H1 (cell line): ENCODE data around the gene PPWD1. TPM values are rescaled to one million over a fixed set of nuclear protein-coding genes. Genes with fewer than 3 reads are reported as not detected.

Source experiments
- CTCF ChIA-PET: fragments of 300-600 bp; sonication (Branson Sonifier 250); formaldehyde crosslinking; loops from one replicate; lab custom pipeline; 2021; ENCODE audit not compliant: partially characterized antibody; lab: Charles Lee
- POLR2A ChIA-PET: fragments of 300-600 bp; sonication (Branson Sonifier 250); formaldehyde crosslinking; loops from one replicate; lab custom pipeline; 2021; ENCODE audit warnings: inconsistent platforms; ENCODE audit not compliant: partially characterized antibody; lab: Charles Lee
- DNase-seq, 2 experiments: peaks; one replicate each; pipeline versions ENCODE4 v3.0.0 to v3.0.0-alpha.2; 2010 to 2022; ENCODE audit warnings: low spot score in 2 of 2, low read depth in 1 of 2, mixed read lengths in 1 of 2
- FAIRE-seq: peaks from 2 replicates; lab custom pipeline; 2011; peaks lifted over from hg19 to GRCh38; lab: Jason Lieb, UNC
- H2AFZ ChIP-seq: 2 replicates; pipeline ENCODE4 v1.8.1; 2012; ENCODE audit warnings: low read length, inconsistent platforms
- H2AK5ac ChIP-seq: 2 replicates; pipeline ENCODE4 v1.6.1; 2013; ENCODE audit warnings: low read depth, low read length
- H2BK120ac ChIP-seq: replicated peaks from 2 replicates; pipeline ENCODE3; 2013; ENCODE audit warnings: low read depth, low read length, inconsistent platforms
- H2BK12ac ChIP-seq: 2 replicates; pipeline ENCODE4 v1.6.1; 2013; ENCODE audit warnings: low read depth, low read length
- H2BK15ac ChIP-seq: 2 replicates; pipeline ENCODE4 v1.6.1; 2013; ENCODE audit warnings: low read length
- H2BK20ac ChIP-seq: 2 replicates; pipeline ENCODE4 v1.6.1; 2013; ENCODE audit warnings: low read length
- H2BK5ac ChIP-seq: 2 replicates; pipeline ENCODE4 v1.6.1; 2013; ENCODE audit warnings: low read depth, low read length
- H3K14ac ChIP-seq: 2 replicates; pipeline ENCODE4 v1.6.1; 2013; ENCODE audit warnings: inconsistent platforms; ENCODE audit not compliant: insufficient read length
- H3K18ac ChIP-seq: 2 replicates; pipeline ENCODE4 v1.6.1; 2013; ENCODE audit warnings: low read length; ENCODE audit errors: extremely low read depth
- H3K23ac ChIP-seq: 2 replicates; pipeline ENCODE4 v1.6.1; 2013; ENCODE audit warnings: inconsistent platforms; ENCODE audit not compliant: insufficient read length
- H3K23me2 ChIP-seq: 2 replicates; pipeline ENCODE4 v1.6.1; 2013; ENCODE audit warnings: low read depth, low read length
- H3K27ac ChIP-seq: 2 replicates; pipeline ENCODE4 v1.6.1; 2011; ENCODE audit warnings: low read depth, low read length, inconsistent platforms
- H3K27me3 ChIP-seq, 4 experiments: replicated peaks in 1 of 4; 1 replicate in 1 of 4; 2 replicates in 3 of 4; pipeline versions ENCODE4 v1.6.1 to v1.8.1; 2011 to 2013; ENCODE audit warnings: low read length in 3 of 4, mild to moderate bottlenecking in 3 of 4, inconsistent platforms in 2 of 4, mixed read lengths in 2 of 4, moderate library complexity in 1 of 4; ENCODE audit not compliant: control insufficient read depth in 3 of 4, insufficient read depth in 3 of 4; ENCODE audit errors: extremely low read depth in 1 of 4
- H3K36me3 ChIP-seq, 4 experiments: 2 replicates each; pipeline versions ENCODE4 v1.6.1 to v1.8.1; 2011 to 2013; ENCODE audit warnings: mild to moderate bottlenecking in 4 of 4, low read length in 3 of 4, moderate library complexity in 2 of 4, control low read depth in 1 of 4, inconsistent platforms in 1 of 4; ENCODE audit not compliant: insufficient read depth in 4 of 4, control insufficient read depth in 2 of 4
- H3K4ac ChIP-seq: replicated peaks from 2 replicates; pipeline ENCODE3; 2013; ENCODE audit warnings: low read length, low read depth, mixed read lengths, inconsistent platforms; ENCODE audit not compliant: insufficient read length
- H3K4me1 ChIP-seq, 4 experiments: replicated peaks in 1 of 4; 1 replicate in 1 of 4; 2 replicates in 3 of 4; pipeline versions ENCODE4 v1.6.1 to v1.8.1; 2011 to 2013; ENCODE audit warnings: low read length in 3 of 4, inconsistent platforms in 2 of 4, mixed read lengths in 1 of 4; ENCODE audit not compliant: insufficient read depth in 4 of 4, control insufficient read depth in 3 of 4
- H3K4me2 ChIP-seq, 2 experiments: 2 replicates each; pipeline versions ENCODE4 v1.6.1 to v1.8.1; 2011 to 2013; ENCODE audit warnings: low read depth in 2 of 2, low read length in 2 of 2, control low read depth in 1 of 2, inconsistent platforms in 1 of 2, mild to moderate bottlenecking in 1 of 2; ENCODE audit not compliant: insufficient read depth in 1 of 2
- H3K4me3 ChIP-seq, 4 experiments: fragments of 200-600, 300-600 bp in 1 of 4; sonication (generic), shearing (Covaris generic), sonication (Bioruptor Twin) in 1 of 4; 2 replicates each; pipeline versions ENCODE4 v1.5.1 to v1.8.1; 2011 to 2016; ENCODE audit warnings: low read length in 4 of 4, low read depth in 3 of 4, control low read depth in 2 of 4, inconsistent platforms in 2 of 4, mild to moderate bottlenecking in 2 of 4, mixed read lengths in 1 of 4, moderate library complexity in 1 of 4; ENCODE audit not compliant: insufficient read depth in 2 of 4; ENCODE audit errors: extremely low read depth in 1 of 4
- H3K56ac ChIP-seq: replicated peaks from 2 replicates; pipeline ENCODE3; 2013; ENCODE audit warnings: low read depth, mild to moderate bottlenecking, mixed read lengths, low read length, inconsistent platforms; ENCODE audit not compliant: insufficient read length
- H3K79me1 ChIP-seq: 2 replicates; pipeline ENCODE4 v1.6.1; 2013; ENCODE audit warnings: low read depth, low read length, control low read depth
- H3K79me2 ChIP-seq, 2 experiments: 2 replicates each; pipeline versions ENCODE4 v1.6.1 to v1.8.1; 2012 to 2013; ENCODE audit warnings: low read length in 2 of 2, mild to moderate bottlenecking in 2 of 2, inconsistent platforms in 1 of 2; ENCODE audit not compliant: insufficient read depth in 2 of 2, control insufficient read depth in 1 of 2
- H3K9ac ChIP-seq, 4 experiments: replicated peaks in 1 of 4; 1 replicate in 1 of 4; 2 replicates in 3 of 4; pipeline versions ENCODE4 v1.6.1 to v1.8.1; 2011 to 2013; ENCODE audit warnings: low read depth in 3 of 4, low read length in 3 of 4, control low read depth in 2 of 4, mild to moderate bottlenecking in 2 of 4, moderate library complexity in 2 of 4, inconsistent platforms in 1 of 4; ENCODE audit errors: extremely low read depth in 1 of 4
- H3K9me3 ChIP-seq, 2 experiments: 2 replicates each; pipeline versions ENCODE4 v1.6.1 to v1.8.1; 2012 to 2013; ENCODE audit warnings: mild to moderate bottlenecking in 2 of 2, moderate library complexity in 2 of 2, control low read depth in 1 of 2, inconsistent platforms in 1 of 2, low read depth in 1 of 2, low read length in 1 of 2, mixed read lengths in 1 of 2; ENCODE audit not compliant: insufficient read depth in 2 of 2
- H4K20me1 ChIP-seq, 2 experiments: replicated peaks in 1 of 2; 2 replicates each; pipeline versions ENCODE3 to v1.8.1; 2011 to 2013; ENCODE audit warnings: inconsistent platforms in 2 of 2, low read length in 2 of 2, mild to moderate bottlenecking in 1 of 2; ENCODE audit not compliant: insufficient read depth in 2 of 2, control insufficient read depth in 1 of 2
- H4K5ac ChIP-seq: 2 replicates; pipeline ENCODE4 v1.6.1; 2013; ENCODE audit warnings: low read length, low read depth, mixed read lengths, inconsistent platforms; ENCODE audit not compliant: insufficient read length
- H4K8ac ChIP-seq: 2 replicates; pipeline ENCODE4 v1.8.0; 2013; ENCODE audit warnings: mild to moderate bottlenecking, moderate library complexity, low read length, inconsistent platforms; ENCODE audit not compliant: insufficient read depth; ENCODE audit errors: extremely low read depth
- H4K91ac ChIP-seq: replicated peaks from 2 replicates; pipeline ENCODE3; 2013; ENCODE audit warnings: low read length, mixed read lengths, inconsistent platforms; ENCODE audit not compliant: insufficient read length
- ATF2 ChIP-seq: IDR thresholded peaks from 2 replicates; pipeline ENCODE4 v1.6.1; 2012; ENCODE audit warnings: low read length, inconsistent platforms
- CBX8 ChIP-seq: fragments of 300-800, 300-1000 bp; sonication (generic); IDR thresholded peaks from 2 replicates; pipeline ENCODE4 v1.7.1; 2016; ENCODE audit warnings: low read depth, low read length, borderline replicate concordance
- CREB1 ChIP-seq: IDR thresholded peaks from 2 replicates; pipeline ENCODE4 v1.6.1; 2012; ENCODE audit warnings: inconsistent platforms
- KDM5A ChIP-seq: fragments of 200-600 bp; IDR thresholded peaks from 2 replicates; pipeline ENCODE4 v1.7.1; 2012; ENCODE audit warnings: mild to moderate bottlenecking, low read length, inconsistent platforms, mixed read lengths
- POLR2A ChIP-seq, 2 experiments: IDR thresholded peaks; 1 replicate in 1 of 2; 2 replicates in 1 of 2; pipeline ENCODE4 v1.6.1; 2011; ENCODE audit warnings: low read depth in 2 of 2, low read length in 2 of 2, mild to moderate bottlenecking in 2 of 2; ENCODE audit errors: control extremely low read depth in 1 of 2
- RBBP5 ChIP-seq: IDR thresholded peaks from 2 replicates; pipeline ENCODE4 v1.7.1; 2012; ENCODE audit warnings: low read depth, mild to moderate bottlenecking, inconsistent platforms, low read length, moderate library complexity, borderline replicate concordance
- SIX5 ChIP-seq: IDR thresholded peaks from 2 replicates; pipeline ENCODE4 v1.6.1; 2011; ENCODE audit warnings: mild to moderate bottlenecking, low read depth, low read length
- TCF12 ChIP-seq: IDR thresholded peaks from 2 replicates; pipeline ENCODE4 v1.6.1; 2011; ENCODE audit warnings: low read depth, mild to moderate bottlenecking, low read length
- YY1 ChIP-seq: IDR thresholded peaks from 2 replicates; pipeline ENCODE4 v1.6.1; 2011; ENCODE audit warnings: low read depth, mild to moderate bottlenecking, low read length
- WGBS, 2 experiments: shearing (Covaris generic) in 1 of 2; methylation state at CpG; one replicate each; pipeline versions ENCODE4 v1.1.6 to v1.1.7; 2013 to 2015; ENCODE audit warnings: low lambda C conversion rate in 2 of 2, mixed read lengths in 2 of 2, inconsistent platforms in 1 of 2, low coverage in 1 of 2, missing lambda C conversion rate in 1 of 2; ENCODE audit not compliant: insufficient replicate concordance in 2 of 2, insufficient coverage in 1 of 2, insufficient read length in 1 of 2; ENCODE audit errors: extremely low coverage in 1 of 2, missing lambda C conversion rate in 1 of 2; 5-methylcytosine and 5-hydroxymethylcytosine counted together
- polyA plus RNA-seq, 7 experiments: library from polyadenylated mRNA; depleted of rRNA in 3 of 7; stranded (reverse) in 5 of 7; unstranded in 2 of 7; fragments of >200 nt in 5 of 7; fragments of 200-250 nt in 2 of 7; gene quantifications; 1 replicate in 5 of 7; 2 replicates in 1 of 7; 4 replicates in 1 of 7; pipeline versions ENCODE4 v1.2.1 to v1.2.3, GENCODE V29; 2011 to 2013; ENCODE audit warnings: missing spikeins in 2 of 7, mixed read lengths in 2 of 7
- total RNA-seq: library from RNA; stranded (reverse); fragmentation: NEBNext Ultra II Directional; extraction: Animal tissue kit (Norgen Biotek cat#: 25700); gene quantifications from 2 replicates; pipeline ENCODE4 v1.2.1, GENCODE V29; 2021

PPWD1 gene
- total and polyA plus RNA-seq, 2 of the 8 experiments (the other 6 are each of a cell fraction or from before 2014, with no cell fraction given) = 5.0 to 35.7 TPM

- H3K23ac ChIP-seq = no peak within 1 kb of the TSS
- peak within 1 kb of the TSS; percentile 18; the same call in 1 of the 2 replicates for H2BK12ac ChIP-seq
- H3K27ac ChIP-seq = peak within 1 kb of the TSS; percentile 76
- H2BK5ac ChIP-seq = peak within 1 kb of the TSS; percentile 69
- CTCF ChIA-PET = interaction anchor here (0.7 kb wide), 2 partner anchors 103 to 198 kb away, joined by 3 read pairs; no protein-coding TSS in a partner anchor
- no peaks in the 10 kb centered on the region for H3K79me1 ChIP-seq
- POLR2A ChIA-PET = interaction anchor here (1.0 to 1.7 kb wide), 6 partner anchors 14 to 98 kb away, joined by 3 to 5 read pairs (median 3); no protein-coding TSS in a partner anchor
- H4K20me1 ChIP-seq = no peaks in the 10 kb centered on the region
- H3K4me3 ChIP-seq = peak within 1 kb of the TSS; percentile 92 to 97 (median 96)
- H4K8ac ChIP-seq = peak within 1 kb of the TSS; percentile 92
- H3K4me2 ChIP-seq = peak within 1 kb of the TSS; percentile 70 to 87
- H4K91ac ChIP-seq = peak within 1 kb of the TSS; percentile 87
- no peak within 1 kb of the TSS for H2AK5ac ChIP-seq
- peak within 1 kb of the TSS; percentile 99 for H2AFZ ChIP-seq
- no peak within 1 kb of the TSS for H2BK20ac ChIP-seq
- no peak within 1 kb of the TSS for H3K14ac ChIP-seq
- H3K9me3 ChIP-seq = no peaks in the 10 kb centered on the region
- WGBS, 2 experiments = 1% methylated on average over 31 of the region's 36 CpGs; no CpG with 5 or more reads in 1 of the 2 experiments
- peaks cover 0 to 8% (median 2%) of the 10 kb centered on the region in 4 experiments; a peak in 3 of 8 replicates for H3K36me3 ChIP-seq
- H3K4me1 ChIP-seq = peaks cover 0 to 4% (median 2%) of the 10 kb centered on the region in 4 experiments; a peak in 3 of 7 replicates
- H2BK15ac ChIP-seq = no peak within 1 kb of the TSS
- peak; percentile 60 for FAIRE-seq
- peak within 1 kb of the TSS; percentile 88 for H2BK120ac ChIP-seq
- DNase-seq = peak; percentile 44 to 71
- H3K9ac ChIP-seq = peak within 1 kb of the TSS; percentile 79 to 98 (median 88)
- H3K18ac ChIP-seq = peak within 1 kb of the TSS; percentile 73
- H3K27me3 ChIP-seq = no peaks in the 10 kb centered on the region
- H3K79me2 ChIP-seq = peaks cover 5 to 70% of the 10 kb centered on the region in 2 experiments; a peak in 3 of 4 replicates
- H3K56ac ChIP-seq = peak within 1 kb of the TSS; percentile 66
- H3K4ac ChIP-seq = peak within 1 kb of the TSS; percentile 21
- peak within 1 kb of the TSS; percentile 73 for H4K5ac ChIP-seq
- peaks cover 3% of the 10 kb centered on the region for H3K23me2 ChIP-seq
- TF ChIP-seq CBX8 = no peak
- TF ChIP-seq POLR2A (IDR thresholded peaks at IDR 0.05; ENCODE audit: control extremely low read depth in 1 of 2, low read depth in 2 of 2, low read length in 2 of 2) = peak in 1 of 2 experiments; percentile 25; a peak in 2 of 3 replicates
- no peak for TF ChIP-seq TCF12
- TF ChIP-seq CREB1 = no peak
- peak; percentile 55; the same call in 1 of the 2 replicates for TF ChIP-seq ATF2
- TF ChIP-seq YY1 = peak; percentile 85
- TF ChIP-seq RBBP5 = peak; percentile 64; the same call in 1 of the 2 replicates
- TF ChIP-seq SIX5 = peak; percentile 78
- TF ChIP-seq KDM5A = peak; percentile 82
Observed at GRCh38 chr5:65624571-65625555, 61.8 kb downstream of the PPWD1 start, which contains the start of the genes SHLD3 and TRAPPC13. Gene SHLD3, plus strand, starts transcription at chr5:65625027. Its CDS starts 4,561 bp downstream, at chr5:65629588. Gene TRAPPC13, plus strand, starts transcription at chr5:65625027. Its CDS starts 34 bp downstream, at chr5:65625061.
